Smooth muscle cell (in vitro differentiated cells): Measurements from ENCODE around the gene WDR31. TPM values are rescaled to one million over a fixed set of nuclear protein-coding genes. Genes with fewer than 3 reads are reported as not detected.
A peak's percentile ranks its signal among the peaks of the same experiment; 100 is the strongest.

Experiments
- DNase-seq: peaks from one replicate; lab custom pipeline; 2025; ENCODE audit not compliant: unreplicated experiment; lab: John Stamatoyannopoulos, UW
- H2AFZ ChIP-seq: fragments of 200-600 bp; sonication (generic); 2 replicates; pipeline ENCODE4 v1.6.0; 2016; ENCODE audit warnings: antibody characterized with exemption, low read depth, mild to moderate bottlenecking
- H3F3A ChIP-seq: fragments of 200-600 bp; sonication (generic); 2 replicates; pipeline ENCODE4 v1.6.0; 2017; ENCODE audit warnings: antibody characterized with exemption, low read depth
- H3K27ac ChIP-seq: fragments of 200-600 bp; sonication (generic); 2 replicates; pipeline ENCODE4 v1.5.1; 2016; ENCODE audit warnings: low read depth, mild to moderate bottlenecking
- H3K27me3 ChIP-seq: fragments of 200-600 bp; sonication (generic); 2 replicates; pipeline ENCODE4 v1.6.1; 2016; ENCODE audit warnings: low read depth, mild to moderate bottlenecking
- H3K36me3 ChIP-seq: fragments of 200-600 bp; sonication (generic); 2 replicates; pipeline ENCODE4 v1.5.1; 2016; ENCODE audit warnings: low read depth
- H3K4me1 ChIP-seq: fragments of 200-600 bp; sonication (generic); 2 replicates; pipeline ENCODE4 v1.5.1; 2016; ENCODE audit warnings: low read depth
- H3K4me2 ChIP-seq: fragments of 200-600 bp; sonication (generic); 2 replicates; pipeline ENCODE4 v1.6.0; 2016; ENCODE audit warnings: mild to moderate bottlenecking
- H3K4me3 ChIP-seq: fragments of 200-600 bp; sonication (generic); 2 replicates; pipeline ENCODE4 v1.5.1; 2016; ENCODE audit warnings: mild to moderate bottlenecking
- H3K79me2 ChIP-seq: fragments of 200-600 bp; sonication (generic); 2 replicates; pipeline ENCODE4 v1.6.0; 2016; ENCODE audit warnings: low read depth, mild to moderate bottlenecking
- H3K9ac ChIP-seq: fragments of 200-600 bp; sonication (generic); 2 replicates; pipeline ENCODE4 v1.6.0; 2016; ENCODE audit warnings: low read depth
- H3K9me3 ChIP-seq: fragments of 200-600 bp; sonication (generic); replicated peaks from 2 replicates; pipeline ENCODE4 v1.5.1; 2016; ENCODE audit warnings: low read depth
- H4K20me1 ChIP-seq: fragments of 200-600 bp; sonication (generic); 2 replicates; pipeline ENCODE4 v1.6.0; 2016; ENCODE audit warnings: low read depth
- CTCF ChIP-seq: fragments of 200-600 bp; sonication (generic); IDR thresholded peaks from 2 replicates; pipeline ENCODE4 v1.5.1; 2017; ENCODE audit warnings: borderline replicate concordance, mild to moderate bottlenecking, antibody characterized with exemption; ENCODE audit not compliant: insufficient read depth, poor library complexity, severe bottlenecking
- WGBS: methylation state at CpG from one replicate; pipeline ENCODE4 v1.1.7; 2016; ENCODE audit warnings: low lambda C conversion rate; 5-methylcytosine and 5-hydroxymethylcytosine counted together
- polyA plus RNA-seq: library from polyadenylated mRNA; unstranded; fragments of >200 nt; fragmentation: Nextera tagmentation; extraction: Ambion mirVana; gene quantifications from 2 replicates; pipeline ENCODE4 v1.2.1, GENCODE V29; 2016
- total RNA-seq: library from RNA; depleted of rRNA; stranded (reverse); fragments of >200 nt; gene quantifications from 2 replicates; pipeline ENCODE4 v1.2.3, GENCODE V29; 2014

Gene WDR31
- total and polyA plus RNA-seq, 2 experiments from 2014 or later = 1.6 to 2.7 TPM

GRCh38 chr9:113313261-113313660 is 26.8 kb downstream of the WDR31 start:
- Histone ChIP-seq H3K27me3 (no peaks in the 10 kb centered on the region), H3K36me3 (no peaks in the 10 kb centered on the region), H2AFZ (no peak overlapping the region), H3K27ac (no peak overlapping the region), H3F3A (no peaks in the 10 kb centered on the region), H3K4me1 (no peaks in the 10 kb centered on the region), H4K20me1 (no peaks in the 10 kb centered on the region), H3K9me3 (no peaks in the 10 kb centered on the region), H3K4me3 (no peak overlapping the region), H3K79me2 (no peaks in the 10 kb centered on the region), H3K9ac (no peak overlapping the region), H3K4me2 (no peak overlapping the region)
- 67% methylated on average over 5 of the region's 5 CpGs for WGBS
- no peak for DNase-seq
- TF ChIP-seq CTCF = no peak

- H3K27me3 ChIP-seq = no peaks in the 10 kb centered on the region
- no peak overlapping the region for H3K27ac ChIP-seq
- H3K4me1 ChIP-seq = no peaks in the 10 kb centered on the region
- no peaks in the 10 kb centered on the region for H3K9me3 ChIP-seq
- no peak overlapping the region for H3K4me3 ChIP-seq
- H3K36me3 ChIP-seq = no peaks in the 10 kb centered on the region
- no peaks in the 10 kb centered on the region for H4K20me1 ChIP-seq
- no peaks in the 10 kb centered on the region for H3K79me2 ChIP-seq
- 89% methylated on average over 3 of the region's 3 CpGs for WGBS
- H3K9ac ChIP-seq = no peak overlapping the region
- DNase-seq = no peak
- no peaks in the 10 kb centered on the region for H3F3A ChIP-seq
- H2AFZ ChIP-seq = no peak overlapping the region
- TF ChIP-seq CTCF = no peak
- H3K4me2 ChIP-seq = no peak overlapping the region
Measured at GRCh38 chr9:113311961-113312360, 28.1 kb downstream of the WDR31 start.

GRCh38 chr9:113310538-113310937 is 29.5 kb downstream of the WDR31 start:
- no peaks in the 10 kb centered on the region for H3F3A ChIP-seq
- no peaks in the 10 kb centered on the region for H3K36me3 ChIP-seq
- H3K4me2 ChIP-seq = no peak overlapping the region
- no peak overlapping the region for H2AFZ ChIP-seq
- no peak for DNase-seq
- no peak overlapping the region for H3K27ac ChIP-seq
- no peaks in the 10 kb centered on the region for H3K9me3 ChIP-seq
- no peaks in the 10 kb centered on the region for H4K20me1 ChIP-seq
- 74% methylated on average over 3 of the region's 3 CpGs for WGBS
- no peaks in the 10 kb centered on the region for H3K4me1 ChIP-seq
- H3K79me2 ChIP-seq = no peaks in the 10 kb centered on the region
- H3K9ac ChIP-seq = no peak overlapping the region
- no peak for TF ChIP-seq CTCF
- no peak overlapping the region for H3K4me3 ChIP-seq
- H3K27me3 ChIP-seq = no peaks in the 10 kb centered on the region

GRCh38 chr9:113309204-113309813 is 30.8 kb downstream of the WDR31 start:
- H3K36me3 ChIP-seq = no peaks in the 10 kb centered on the region
- H4K20me1 ChIP-seq = no peaks in the 10 kb centered on the region
- H3K4me2 ChIP-seq = no peak overlapping the region
- H3K9ac ChIP-seq = no peak overlapping the region
- H3F3A ChIP-seq = no peaks in the 10 kb centered on the region
- no peaks in the 10 kb centered on the region for H3K79me2 ChIP-seq
- H3K9me3 ChIP-seq = no peaks in the 10 kb centered on the region
- DNase-seq = no peak
- H3K27me3 ChIP-seq = no peaks in the 10 kb centered on the region
- TF ChIP-seq CTCF = peak; percentile 63
- no peaks in the 10 kb centered on the region for H3K4me1 ChIP-seq
- no peak overlapping the region for H3K4me3 ChIP-seq
- no peak overlapping the region for H3K27ac ChIP-seq
- 24% methylated on average over 2 of the region's 2 CpGs for WGBS
- no peak overlapping the region for H2AFZ ChIP-seq
